HTR-8/SVneo (cell line): ENCODE data around the gene ITGB1.
"Not testable (repeated sequence)": the region's sequence is repeated elsewhere in the genome, so short reads cannot be mapped to it uniquely, and the experiment has no call there.

Source experiments
- DNase-seq: peaks from one replicate; pipeline ENCODE4 v3.0.0; 2011; ENCODE audit warnings: low spot score, mixed read lengths; ENCODE audit not compliant: insufficient read length
- FAIRE-seq: peaks from 2 replicates; lab custom pipeline; 2011; peaks lifted over from hg19 to GRCh38; lab: Jason Lieb, UNC

Gene ITGB1

DNA sequence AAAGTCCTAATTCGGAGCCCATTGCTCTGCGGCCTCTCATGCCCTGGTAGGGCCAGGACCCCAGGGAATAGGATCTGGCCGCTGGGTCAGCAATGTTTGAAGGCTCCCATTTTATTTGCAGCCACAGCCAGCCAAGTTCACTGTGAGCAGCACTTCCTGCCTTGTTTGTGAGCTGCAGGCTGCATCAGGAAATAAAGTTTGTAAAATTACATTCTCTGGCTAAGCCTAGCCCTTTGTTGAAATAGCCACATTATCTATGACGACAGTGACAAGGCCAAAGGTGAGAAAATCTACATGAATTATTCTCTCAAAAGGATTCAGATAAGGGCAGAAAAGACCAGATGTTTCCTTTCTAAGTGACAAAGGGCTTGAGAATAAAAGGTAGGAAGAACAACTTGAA is 23.7 kb upstream of the ITGB1 start:
- no peak for DNase-seq
- FAIRE-seq, result no peak

DNA sequence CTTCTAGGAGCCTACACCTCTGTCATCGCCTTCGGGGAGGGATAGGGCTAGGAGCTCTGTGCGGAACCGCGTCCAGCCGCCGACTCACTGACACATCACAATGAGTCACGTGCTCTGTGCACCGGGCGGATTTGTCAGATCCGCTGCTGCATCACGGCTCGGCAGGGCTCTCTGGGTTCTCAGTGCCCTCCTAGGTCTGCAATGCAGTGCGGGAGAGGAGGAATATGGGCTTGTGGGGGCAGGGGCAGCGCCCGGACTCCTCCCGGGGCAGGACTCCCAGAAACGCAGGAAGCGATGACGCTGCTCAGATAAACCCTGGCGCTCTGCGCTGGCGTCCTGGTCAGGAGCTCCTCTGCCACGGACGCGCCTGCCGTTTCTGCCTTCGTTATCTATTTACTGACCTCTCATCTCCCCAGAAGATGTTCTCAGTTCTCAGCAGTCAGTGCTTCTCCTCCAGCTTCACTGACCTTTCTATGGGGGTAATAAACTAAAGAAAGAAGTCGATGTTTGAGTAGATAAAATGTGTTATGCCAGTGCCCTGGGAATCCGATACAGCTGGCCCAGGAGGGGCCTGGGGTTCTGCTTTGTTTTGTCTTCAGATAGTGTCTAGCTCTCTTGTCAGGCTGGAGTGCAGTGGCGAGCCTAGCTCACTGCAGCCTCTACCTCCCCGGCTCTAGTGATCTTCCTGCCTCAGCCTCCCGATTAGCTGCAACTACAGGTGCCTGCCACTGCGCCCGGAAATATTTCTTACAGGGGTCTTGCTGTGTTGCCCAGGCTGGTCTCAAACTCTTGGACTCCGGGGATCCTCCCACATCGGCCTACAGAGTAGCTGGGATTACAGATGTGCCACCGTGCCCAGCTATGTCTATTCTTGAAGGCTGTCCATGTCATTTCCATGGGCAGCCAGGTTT is 22.8 kb upstream of the ITGB1 start:
- peak; percentile 96 for FAIRE-seq
- peak; percentile 88 for DNase-seq

DNA sequence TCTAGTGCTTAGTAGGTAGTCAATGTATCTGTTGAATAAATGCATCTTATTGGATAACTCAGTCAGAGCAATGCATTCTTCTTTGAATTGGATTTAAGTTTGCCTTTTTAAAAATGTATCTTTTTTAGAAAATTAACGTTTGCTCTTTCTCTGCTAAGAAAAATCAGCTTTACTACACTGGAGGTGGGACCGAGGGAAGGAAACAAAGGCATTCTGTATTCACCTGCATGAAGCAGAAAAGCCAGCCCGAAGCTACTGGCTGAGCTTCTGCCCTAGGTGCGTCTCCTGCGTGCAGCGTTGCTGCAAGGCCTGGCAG is 22.2 kb upstream of the ITGB1 start:
- FAIRE-seq, result no peak

DNA sequence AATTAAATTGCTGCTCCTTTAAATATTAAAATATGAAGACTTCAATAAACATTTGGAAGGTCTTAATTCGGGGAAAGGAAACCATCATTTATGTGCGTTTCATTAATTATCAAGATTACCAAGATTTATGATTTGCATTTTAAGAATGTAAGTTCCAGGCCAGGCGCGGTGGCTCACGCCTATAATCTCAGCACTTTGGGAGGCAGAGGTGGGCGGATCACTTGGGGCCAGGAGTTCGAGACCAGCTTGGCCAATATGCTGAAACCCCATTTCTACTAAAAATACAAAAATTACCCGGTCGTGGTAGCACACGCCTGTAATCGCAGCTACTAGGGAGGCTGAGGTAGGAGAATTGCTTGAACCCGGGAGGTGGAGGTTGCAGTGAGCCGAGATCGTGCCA is 21.7 kb upstream of the ITGB1 start:
- FAIRE-seq, DNase-seq: not testable (repeated sequence)

More for the DNA sequence above, 22.2 kb upstream of the ITGB1 start:
- no peak for DNase-seq

DNA sequence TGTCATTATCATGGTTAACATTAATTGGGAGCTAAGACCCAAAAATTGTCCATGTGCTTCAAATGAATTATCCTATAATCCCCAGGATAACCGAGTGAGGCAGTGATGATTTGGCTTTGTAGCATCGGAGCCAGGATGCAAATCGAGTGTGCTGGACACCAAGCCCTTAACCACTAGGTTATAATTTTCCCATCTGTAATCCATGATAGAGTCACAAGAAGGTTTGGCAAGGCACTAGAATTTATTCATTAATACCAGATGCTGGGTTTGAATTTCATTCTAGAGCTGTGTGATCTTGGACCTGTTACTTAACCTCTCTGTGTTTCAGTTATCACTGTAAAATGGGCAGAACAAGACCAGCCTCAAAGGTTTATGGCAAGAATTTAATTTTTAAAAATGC is 21.0 kb upstream of the ITGB1 start:
- FAIRE-seq, result no peak
- DNase-seq, result no peak

DNA sequence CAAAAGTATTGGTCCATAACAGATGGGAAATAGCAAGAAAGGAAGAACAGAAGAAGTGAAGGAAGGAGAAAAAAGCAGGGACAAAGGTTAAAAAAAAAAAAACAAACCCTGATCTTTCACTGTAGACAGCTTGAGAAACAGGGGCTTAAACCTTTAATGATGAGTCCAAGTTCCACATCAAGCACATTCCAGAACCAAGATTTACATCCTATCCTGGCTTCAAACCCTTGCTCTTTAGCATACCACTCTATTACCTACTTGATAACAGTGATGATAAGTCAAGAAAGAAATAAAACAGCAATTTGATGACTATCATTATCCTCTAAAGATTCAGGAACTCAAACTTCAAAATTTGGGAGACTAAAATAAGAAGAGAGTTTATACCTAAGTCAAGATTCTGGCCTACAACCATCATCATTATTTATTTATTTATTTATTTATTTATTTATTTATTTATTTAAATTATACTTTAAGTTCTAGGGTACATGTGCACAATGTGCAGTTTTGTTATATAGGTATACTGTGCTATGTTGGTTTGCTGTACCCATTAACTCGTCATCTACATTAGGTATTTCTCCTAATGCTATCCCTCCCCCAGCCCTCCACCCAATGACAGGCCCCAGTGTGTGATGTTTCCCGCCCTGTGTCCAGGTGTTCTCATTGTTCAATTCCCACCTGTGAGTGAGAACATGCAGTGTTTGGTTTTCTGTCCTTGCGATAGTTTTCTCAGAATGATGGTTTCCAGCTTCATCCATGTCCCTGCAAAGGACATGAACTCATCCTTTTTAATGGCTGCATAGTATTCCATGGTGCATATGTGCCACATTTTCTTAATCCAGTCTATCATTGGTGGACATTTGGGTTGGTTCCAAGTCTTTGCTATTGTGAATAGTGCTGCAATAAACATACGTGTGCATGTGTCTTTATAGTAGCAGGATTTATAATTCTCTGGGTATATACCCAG is 20.1 kb upstream of the ITGB1 start:
- not testable (repeated sequence) for DNase-seq, FAIRE-seq

DNA sequence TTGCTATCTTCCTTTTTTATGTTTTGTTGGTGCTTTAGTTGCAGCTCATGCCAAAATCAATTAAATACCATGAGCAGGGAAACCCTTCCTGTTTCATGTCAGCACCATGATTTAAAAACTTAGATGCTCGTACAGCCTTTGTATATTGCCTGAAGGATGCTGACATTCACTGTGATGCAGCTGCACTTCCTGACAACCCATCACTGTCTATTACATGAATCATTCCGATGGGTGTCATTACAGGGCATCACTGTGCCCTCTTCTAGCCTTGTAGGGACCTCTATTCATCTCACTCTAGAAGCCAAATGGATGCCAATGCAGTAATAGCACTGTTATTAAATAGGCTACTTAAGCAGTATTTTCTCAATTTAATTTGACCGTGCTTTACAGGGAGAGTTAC is 18.3 kb upstream of the ITGB1 start:
- peak; percentile 26 for FAIRE-seq
- no peak for DNase-seq

DNA sequence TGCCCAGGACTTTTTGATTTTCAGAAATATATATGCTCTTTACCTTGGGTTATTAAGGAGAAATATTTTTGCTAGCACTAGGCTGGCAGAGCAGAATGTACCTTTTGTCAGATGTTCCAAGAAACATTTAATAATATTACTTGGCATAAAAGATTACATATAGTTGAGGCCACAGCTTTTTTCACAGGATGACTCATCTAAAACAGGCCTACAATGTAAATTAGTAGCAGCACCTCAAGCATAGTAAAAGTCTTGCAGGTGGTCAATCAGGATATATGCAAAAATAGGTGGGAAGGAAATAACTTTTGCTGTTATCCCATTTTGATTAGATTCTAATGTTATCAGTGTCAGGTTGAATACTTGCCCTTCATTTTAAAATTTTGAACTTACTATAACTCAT is 14.9 kb upstream of the ITGB1 start:
- no peak for DNase-seq
- no peak for FAIRE-seq

DNA sequence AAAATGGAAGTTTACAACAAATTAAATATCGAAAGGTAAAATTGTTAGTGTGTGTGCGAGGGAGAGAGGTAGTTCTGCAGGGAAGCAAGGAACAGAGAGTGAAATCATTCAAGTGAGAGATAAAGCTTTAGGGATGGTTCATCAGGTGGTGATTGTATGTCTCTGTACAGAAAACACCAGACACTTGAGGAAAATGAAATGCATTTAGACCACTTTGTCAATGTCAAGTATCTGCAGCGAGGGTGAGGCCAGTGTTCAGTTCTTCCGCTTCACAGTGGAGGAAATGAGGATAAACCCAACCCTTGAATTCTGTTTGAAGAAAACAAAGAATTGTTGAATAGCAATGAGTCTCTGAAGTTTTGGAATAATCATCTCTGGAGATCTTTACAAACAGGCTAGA is 14.4 kb upstream of the ITGB1 start:
- DNase-seq (no peak), FAIRE-seq (peak; percentile 59)

DNA sequence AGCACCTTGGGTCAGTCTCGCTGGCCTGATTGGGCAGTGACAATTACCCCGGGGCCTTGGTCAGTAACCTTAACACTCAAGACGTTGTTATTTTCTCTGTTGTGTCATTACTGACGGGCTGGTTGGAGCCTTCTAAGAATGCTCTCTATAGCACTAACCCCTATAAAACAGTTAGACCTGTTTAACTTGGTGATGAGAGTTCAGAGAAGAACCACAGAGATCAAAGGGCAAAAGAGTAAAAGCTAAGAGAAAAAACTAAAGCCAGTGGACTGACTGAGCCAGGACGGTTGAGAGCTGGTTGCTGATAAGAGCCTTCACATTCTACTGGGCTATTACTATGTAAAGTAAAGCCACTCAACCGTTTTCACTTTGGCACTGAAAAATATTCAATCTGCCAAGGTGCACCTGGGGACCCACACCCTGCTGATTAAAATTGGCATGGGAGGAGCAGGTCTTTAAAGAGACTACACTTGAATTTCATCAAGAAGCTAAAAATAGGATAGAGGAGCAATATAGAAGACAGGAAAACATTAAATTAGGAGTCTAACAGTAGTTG is 13.6 kb upstream of the ITGB1 start:
- DNase-seq (no peak), FAIRE-seq (no peak)

DNA sequence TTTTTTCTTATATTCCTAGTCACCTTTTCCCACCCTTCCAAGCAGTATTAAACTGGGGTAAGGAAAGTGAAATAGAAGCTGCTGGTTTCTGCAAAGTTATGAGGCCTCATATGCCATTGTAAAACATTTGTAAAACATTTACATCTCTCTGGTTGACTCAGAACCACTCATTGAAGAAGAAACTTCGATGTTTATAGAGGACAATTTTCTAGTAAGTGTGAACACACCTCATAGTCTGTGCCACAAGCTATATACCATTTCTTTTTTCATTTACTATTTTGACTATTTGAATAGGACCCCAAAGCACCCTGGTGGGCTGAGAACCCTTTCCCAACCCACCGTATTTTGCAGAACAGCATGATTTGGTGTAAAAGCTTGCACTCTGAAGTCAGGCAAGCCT is 12.9 kb upstream of the ITGB1 start:
- DNase-seq, result no peak
- FAIRE-seq, result no peak

DNA sequence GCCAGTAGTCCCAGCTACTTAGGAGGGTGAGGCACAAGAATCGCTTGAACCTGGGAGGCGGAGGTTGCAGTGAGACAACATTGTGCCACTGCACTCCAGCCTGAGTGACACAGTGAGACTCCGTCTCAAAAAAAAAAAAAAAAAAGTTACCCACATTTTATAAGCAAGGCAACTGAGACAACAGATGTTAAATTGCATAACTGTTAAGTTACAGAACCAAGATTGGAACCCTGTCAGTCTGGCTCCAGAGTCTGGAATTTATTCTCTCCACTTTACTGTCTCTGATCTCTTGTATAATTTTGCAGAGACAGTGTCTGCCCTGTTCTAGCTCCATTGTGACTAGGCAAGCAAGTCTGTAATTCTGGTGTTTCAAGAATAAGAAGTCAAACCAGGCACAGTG is 6.2 kb upstream of the ITGB1 start:
- FAIRE-seq (no peak), DNase-seq (no peak)

DNA sequence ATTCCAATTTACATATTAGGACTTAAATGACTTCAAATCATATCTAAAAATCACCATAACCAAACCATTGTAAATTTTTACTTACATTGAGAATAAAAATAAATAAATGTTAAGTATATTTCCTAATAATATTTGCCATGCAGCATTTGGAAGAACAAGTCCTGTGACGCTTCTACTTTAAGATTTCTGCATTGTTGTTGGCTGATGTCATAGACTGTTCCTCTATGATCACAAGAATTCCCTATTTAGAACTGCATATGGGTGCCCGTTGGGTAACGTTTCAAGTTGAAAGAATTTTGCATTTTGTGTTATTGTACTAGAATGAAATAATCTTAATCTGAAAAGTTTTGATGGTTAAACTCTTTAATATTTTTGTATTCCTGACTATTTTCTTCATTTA is 5.1 kb upstream of the ITGB1 start:
- FAIRE-seq (no peak), DNase-seq (no peak)

DNA sequence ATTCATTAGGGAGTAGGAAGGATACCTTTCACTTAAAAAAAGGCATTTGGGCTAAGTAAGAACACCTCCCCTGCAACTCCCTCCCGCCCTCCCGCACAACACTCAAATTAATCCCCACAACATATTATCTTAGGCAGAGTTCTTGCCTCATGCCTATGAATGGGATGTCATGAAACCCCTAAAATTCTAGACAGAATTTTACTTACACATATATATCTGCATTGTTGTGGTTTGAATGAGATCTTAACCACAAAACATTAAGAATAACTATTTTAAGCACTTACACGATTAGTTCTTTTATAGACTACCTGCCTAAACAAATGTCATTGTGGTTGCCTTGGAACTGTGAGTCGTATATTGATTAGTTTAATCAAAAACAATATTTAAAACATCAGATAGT is 4.5 kb upstream of the ITGB1 start:
- DNase-seq (no peak), FAIRE-seq (no peak)

DNA sequence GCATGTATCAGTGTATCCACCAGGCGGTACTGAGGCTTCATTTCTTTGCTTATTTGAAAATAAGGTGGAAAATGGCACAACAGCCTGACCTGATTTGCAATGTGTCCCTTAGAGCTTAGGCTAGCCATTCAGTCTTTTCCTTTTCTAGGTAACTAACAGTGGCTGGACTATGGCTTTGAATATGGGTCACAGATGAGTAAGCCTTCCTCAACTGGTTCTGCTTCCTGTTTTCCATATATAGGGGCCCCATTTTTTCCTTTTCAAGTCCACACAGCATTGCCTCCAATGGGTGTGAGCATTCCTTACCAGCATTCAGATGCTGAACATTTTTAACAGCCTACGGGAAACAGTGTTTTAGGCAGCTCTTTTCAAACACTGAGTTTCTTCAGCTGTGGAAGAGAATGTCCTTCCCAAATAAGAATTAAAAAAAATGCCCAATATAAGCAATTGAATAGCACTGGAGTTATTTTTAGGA is 3.9 kb upstream of the ITGB1 start:
- FAIRE-seq (no peak), DNase-seq (no peak)

DNA sequence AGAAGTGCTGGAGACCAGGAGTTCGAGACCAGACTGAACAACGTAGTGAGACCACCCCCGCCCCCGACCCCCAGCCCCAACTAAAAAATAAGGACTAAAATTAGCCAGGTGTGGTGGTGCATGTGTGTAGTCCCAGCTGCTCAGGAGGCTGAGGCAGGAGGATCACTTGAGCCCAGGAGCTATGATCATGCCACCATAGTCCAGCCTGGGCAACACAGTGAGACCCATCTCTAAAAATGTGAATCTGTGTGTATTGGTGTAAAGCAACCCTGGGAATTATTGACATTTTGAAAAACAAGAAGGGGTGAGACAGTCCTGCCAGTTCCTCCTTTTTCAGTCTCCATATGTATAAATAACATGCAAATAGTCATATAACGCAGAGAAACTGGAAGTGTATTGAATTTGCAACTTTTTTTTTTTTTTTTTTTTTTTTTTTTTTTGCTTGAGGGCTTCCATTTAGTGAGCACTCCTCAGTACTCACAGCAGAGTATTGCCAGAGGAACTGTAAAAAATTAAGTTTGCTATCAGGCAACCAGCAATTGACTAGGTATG is 3.4 kb upstream of the ITGB1 start:
- no peak for FAIRE-seq
- no peak for DNase-seq

DNA sequence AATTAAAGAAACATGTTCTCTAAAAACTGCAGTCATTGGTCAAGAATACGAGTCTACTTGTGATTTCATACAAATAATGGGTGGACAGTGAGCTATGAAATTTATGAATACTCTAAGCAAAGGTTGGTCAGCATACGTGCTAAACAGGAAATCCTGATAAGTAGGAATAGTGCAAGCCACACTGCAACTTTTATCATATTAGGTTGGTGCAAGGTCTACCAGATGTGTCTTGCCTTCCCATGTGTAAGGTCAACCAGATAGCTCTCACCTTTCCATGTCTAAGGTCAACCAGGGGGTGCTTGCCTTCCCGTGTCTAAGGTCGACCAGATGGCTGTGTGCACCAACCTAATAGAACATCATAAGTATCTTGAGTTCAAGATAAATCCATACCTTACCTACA is 2.0 kb upstream of the ITGB1 start:
- FAIRE-seq (no peak), DNase-seq (no peak)

DNA sequence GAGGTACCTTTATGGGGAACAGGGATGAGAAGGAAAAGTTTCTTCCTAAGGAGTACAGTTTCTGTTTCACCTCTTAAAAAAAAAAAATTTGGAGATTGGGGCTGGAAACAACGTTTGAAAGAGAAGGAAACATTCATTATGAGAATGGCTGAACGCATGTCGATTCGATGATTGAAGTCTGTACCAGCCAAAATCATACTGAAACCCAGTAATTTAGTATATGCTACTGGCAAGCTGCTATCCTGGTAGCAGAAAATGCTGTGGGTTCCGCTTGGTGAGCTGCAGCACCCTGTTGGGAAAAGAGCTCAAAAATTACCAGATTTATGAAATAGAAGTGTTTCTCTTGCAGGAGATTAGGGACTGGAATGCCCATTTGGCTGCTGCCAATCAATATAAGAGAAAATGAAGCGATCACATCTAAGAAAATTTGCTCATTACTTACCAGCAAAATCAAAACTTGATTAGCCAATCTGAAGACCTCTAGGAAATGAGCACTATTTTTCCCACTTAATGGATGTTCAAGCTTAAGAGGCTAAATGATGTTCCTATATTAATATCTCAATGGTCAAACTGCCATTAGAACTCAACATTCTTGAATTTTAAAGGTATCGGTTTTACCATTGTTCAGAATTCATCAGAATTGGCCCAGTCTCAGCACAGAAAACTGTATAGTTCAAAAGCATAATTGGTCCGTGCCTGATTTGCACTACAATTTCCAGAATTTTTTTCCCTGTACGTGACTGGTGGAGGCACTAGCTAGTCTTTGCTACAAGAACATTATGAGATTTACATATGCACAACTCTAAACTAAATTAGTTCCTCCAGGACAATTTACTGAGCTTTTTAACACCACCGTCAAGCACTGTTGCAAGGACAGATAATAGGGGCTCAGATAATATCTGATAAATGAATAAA is 1.2 kb upstream of the ITGB1 start:
- FAIRE-seq, result no peak
- no peak for DNase-seq

DNA sequence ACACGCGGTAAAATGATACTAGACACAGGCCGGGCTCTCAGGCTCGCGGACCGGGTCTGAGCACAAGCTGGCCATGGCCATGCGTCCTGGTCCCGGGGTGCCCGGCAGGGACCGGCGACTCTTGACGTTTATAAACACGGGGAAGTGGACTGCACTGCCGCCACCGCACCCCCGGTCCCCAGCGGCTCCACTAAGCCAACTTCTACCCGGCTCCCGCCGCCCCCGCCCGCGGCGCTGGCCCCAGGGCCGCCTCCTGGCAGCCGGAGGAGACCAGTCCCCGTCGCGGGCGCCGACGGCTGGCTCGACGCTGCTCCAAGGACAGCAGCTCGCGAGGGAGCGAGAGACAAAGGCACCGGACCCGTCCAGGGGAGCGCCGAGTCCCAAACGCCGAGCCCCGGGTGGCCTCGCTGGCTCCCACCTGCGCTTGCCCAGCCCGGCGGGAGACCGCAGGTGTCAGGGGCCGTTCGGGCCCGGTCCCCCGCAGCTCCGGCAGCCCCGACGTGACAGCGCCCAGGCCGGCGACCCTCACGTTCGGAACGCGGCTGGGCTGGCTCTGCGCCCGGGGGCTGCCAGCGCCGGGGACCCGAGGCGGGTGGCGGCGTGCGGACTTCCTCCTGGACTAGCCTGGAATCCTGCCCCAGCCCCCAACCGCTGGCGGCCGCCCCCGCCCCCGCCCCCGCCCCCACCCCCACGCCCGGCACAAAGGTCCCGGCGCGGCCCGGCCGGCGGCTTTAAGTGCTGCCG is 517 bp downstream of the ITGB1 start:
- DNase-seq (no peak), FAIRE-seq (no peak)
